Breast epithelium (tissue), 4 donors: ENCODE measurements around the gene WSCD1. TPM values are rescaled to one million over a fixed set of nuclear protein-coding genes. Genes with fewer than 3 reads are reported as not detected.
A peak's percentile ranks its signal among the peaks of the same experiment; 100 is the strongest.

Experiments used
- DNase-seq, 2 donors: peaks; one replicate each; pipeline ENCODE4 v3.0.0-alpha.2; 2019; ENCODE audit warnings: low spot score in 2 of 2
- H3K27ac ChIP-seq, 2 donors: fragments of 200-600 bp; sonication (generic) in 1 of 2; one replicate each; pipeline ENCODE4 v1.5.1; 2016 to 2019; ENCODE audit warnings: mild to moderate bottlenecking in 1 of 2
- H3K27me3 ChIP-seq, 2 donors: fragments of 200-600 bp; sonication (generic) in 1 of 2; one replicate each; pipeline versions ENCODE4 v1.5.1 to v1.6.0; 2017 to 2019; ENCODE audit warnings: control low read depth in 1 of 2, mild to moderate bottlenecking in 1 of 2
- H3K36me3 ChIP-seq: fragments of 200-600 bp; one replicate; pipeline ENCODE4 v1.5.1; 2019
- H3K4me1 ChIP-seq, 2 donors: fragments of 200-600 bp; sonication (generic); one replicate each; pipeline ENCODE4 v1.5.1; 2016 to 2019; ENCODE audit warnings: control low read depth in 1 of 2
- H3K4me3 ChIP-seq, 3 donors: fragments of 200-600 bp; sonication (generic); 1 replicate in 2 of 3; 2 replicates in 1 of 3; pipeline ENCODE4 v1.5.1; 2016 to 2019; ENCODE audit warnings: mild to moderate bottlenecking in 3 of 3, moderate library complexity in 2 of 3
- H3K9me3 ChIP-seq, 2 donors: fragments of 200-600 bp; sonication (generic) in 1 of 2; one replicate each; pipeline ENCODE4 v1.5.1; 2016 to 2019; ENCODE audit warnings: control low read depth in 1 of 2
- CTCF ChIP-seq, 3 donors: fragments of 450-650 bp; IDR thresholded peaks; one replicate each; pipeline ENCODE4 v1.5.1; 2016 to 2017; ENCODE audit warnings: antibody characterized with exemption in 3 of 3, mild to moderate bottlenecking in 3 of 3, moderate library complexity in 3 of 3
- POLR2A ChIP-seq: fragments of 450-650 bp; IDR thresholded peaks from one replicate; pipeline ENCODE4 v1.6.1; 2016; ENCODE audit warnings: antibody characterized with exemption, mild to moderate bottlenecking, moderate library complexity
- POLR2AphosphoS5 ChIP-seq, 3 donors: sonication (generic); formaldehyde crosslinking; IDR thresholded peaks; one replicate each; pipeline ENCODE4 v1.6.1; 2017; ENCODE audit warnings: antibody characterized with exemption in 3 of 3
- intact Hi-C: fragments of 100-400 bp; cut with DNase I; formaldehyde crosslinking; loops from one replicate; pipeline ENCODE4 v1.15.1; 2023; ENCODE audit warnings: low total_unique reads
- total RNA-seq, 3 donors: library from RNA; depleted of rRNA; stranded (reverse); fragments of >200 nt; gene quantifications; one replicate each; pipeline ENCODE4 v1.1.0, GENCODE V29; 2016

The WSCD1 gene
- total RNA-seq, 3 donors from 2014 or later, result 0.88 to 2.2 (median 2.0) TPM

- Histone ChIP-seq H3K4me3 (no peak overlapping the region), H3K36me3 (no peaks in the 10 kb centered on the region), H3K9me3 (no peaks in the 10 kb centered on the region), H3K4me1 (no peaks in the 10 kb centered on the region), H3K27ac (no peak overlapping the region), H3K27me3 (peaks cover 0 to 6% of the 10 kb centered on the region in 2 donors)
- DNase-seq, result no peak
- intact Hi-C loops, result no loop called here
- no peak for TF ChIP-seq POLR2AphosphoS5 (IDR thresholded peaks at IDR 0.05)
- TF ChIP-seq POLR2A, result no peak
- no peak for TF ChIP-seq CTCF (IDR thresholded peaks at IDR 0.05)
Observed at GRCh38 chr17:6086603-6087400, 16.6 kb downstream of the WSCD1 start.

GRCh38 chr17:6088141-6088540, 18.0 kb downstream of the WSCD1 start:
- Histone ChIP-seq H3K27ac (no peak overlapping the region), H3K4me1 (no peaks in the 10 kb centered on the region), H3K36me3 (no peaks in the 10 kb centered on the region), H3K27me3 (peaks cover 0 to 6% of the 10 kb centered on the region in 2 donors), H3K9me3 (no peaks in the 10 kb centered on the region), H3K4me3 (no peak overlapping the region)
- no peak for TF ChIP-seq POLR2AphosphoS5 (IDR thresholded peaks at IDR 0.05)
- TF ChIP-seq POLR2A, result no peak
- no peak for TF ChIP-seq CTCF (IDR thresholded peaks at IDR 0.05)
- intact Hi-C loops, result no loop called here
- no peak for DNase-seq

GRCh38 chr17:6090253-6090652, 20.1 kb downstream of the WSCD1 start:
- H3K4me1 ChIP-seq, result no peaks in the 10 kb centered on the region
- no peak overlapping the region for H3K27ac ChIP-seq
- no peak for TF ChIP-seq POLR2AphosphoS5 (IDR thresholded peaks at IDR 0.05)
- TF ChIP-seq CTCF (IDR thresholded peaks at IDR 0.05), result no peak
- TF ChIP-seq POLR2A, result no peak
- no peak overlapping the region for H3K4me3 ChIP-seq
- peaks cover 0 to 3% of the 10 kb centered on the region in 2 donors for H3K27me3 ChIP-seq
- intact Hi-C loops, result no loop called here
- no peaks in the 10 kb centered on the region for H3K9me3 ChIP-seq
- no peaks in the 10 kb centered on the region for H3K36me3 ChIP-seq
- DNase-seq, result no peak

- no peak overlapping the region for H3K4me3 ChIP-seq
- intact Hi-C loops, result no loop called here
- peaks cover 0 to 1% of the 10 kb centered on the region in 2 donors for H3K27me3 ChIP-seq
- no peak overlapping the region for H3K27ac ChIP-seq
- no peak for TF ChIP-seq POLR2A
- no peak for TF ChIP-seq CTCF (IDR thresholded peaks at IDR 0.05)
- TF ChIP-seq POLR2AphosphoS5 (IDR thresholded peaks at IDR 0.05), result no peak
- DNase-seq, result peak in 1 of 2 donors; percentile 34
- no peaks in the 10 kb centered on the region for H3K4me1 ChIP-seq
- H3K9me3 ChIP-seq, result no peaks in the 10 kb centered on the region
- no peaks in the 10 kb centered on the region for H3K36me3 ChIP-seq
Observed at GRCh38 chr17:6092182-6092902, 22.2 kb downstream of the WSCD1 start.

GRCh38 chr17:6092903-6093468, 22.8 kb downstream of the WSCD1 start:
- peak in 1 of 2 donors; percentile 24 for DNase-seq
- intact Hi-C loops, result no loop called here
- Histone ChIP-seq H3K4me3 (no peak overlapping the region), H3K4me1 (no peaks in the 10 kb centered on the region), H3K9me3 (no peaks in the 10 kb centered on the region), H3K27me3 (no peaks in the 10 kb centered on the region), H3K27ac (no peak overlapping the region), H3K36me3 (no peaks in the 10 kb centered on the region)
- TF ChIP-seq CTCF (IDR thresholded peaks at IDR 0.05) (no peak), POLR2A (no peak), POLR2AphosphoS5 (IDR thresholded peaks at IDR 0.05) (no peak)
